Spleen (tissue), 7 donors: ENCODE results near the gene STK4.

Experiments used
- POLR2A ChIP-seq, 3 donors: fragments of 450-650 bp; IDR thresholded peaks; one replicate each; pipeline ENCODE4 v1.5.1; 2017; ENCODE audit warnings: antibody characterized with exemption in 3 of 3, mild to moderate bottlenecking in 1 of 3
- POLR2AphosphoS5 ChIP-seq, 3 donors: sonication (generic); formaldehyde crosslinking; IDR thresholded peaks; one replicate each; pipeline ENCODE4 v1.5.1; 2017; ENCODE audit warnings: antibody characterized with exemption in 3 of 3
- TF ChIP-seq, protein P1 (sequence below), 11 experiments: fragments of 200-600 bp in 7 of 11; fragments of 450-650 bp in 4 of 11; sonication (generic) in 4 of 11; IDR thresholded peaks in 8 of 11; conservative IDR thresholded peaks in 3 of 11; 1 replicate in 7 of 11; 2 replicates in 4 of 11; pipeline versions ENCODE4 v1.4.0 to v1.8.0; 2016 to 2021; ENCODE audit warnings: antibody characterized with exemption in 11 of 11, inconsistent platforms in 4 of 11, mild to moderate bottlenecking in 1 of 11
- donor health status: DM: no; HTN: no; CAD: no; lungs with moderate emphysema.
- donor health status: DM: no; HTN: no; CAD: no.
- donor health status: DM: no; HTN: no; CAD: no.

DNA sequence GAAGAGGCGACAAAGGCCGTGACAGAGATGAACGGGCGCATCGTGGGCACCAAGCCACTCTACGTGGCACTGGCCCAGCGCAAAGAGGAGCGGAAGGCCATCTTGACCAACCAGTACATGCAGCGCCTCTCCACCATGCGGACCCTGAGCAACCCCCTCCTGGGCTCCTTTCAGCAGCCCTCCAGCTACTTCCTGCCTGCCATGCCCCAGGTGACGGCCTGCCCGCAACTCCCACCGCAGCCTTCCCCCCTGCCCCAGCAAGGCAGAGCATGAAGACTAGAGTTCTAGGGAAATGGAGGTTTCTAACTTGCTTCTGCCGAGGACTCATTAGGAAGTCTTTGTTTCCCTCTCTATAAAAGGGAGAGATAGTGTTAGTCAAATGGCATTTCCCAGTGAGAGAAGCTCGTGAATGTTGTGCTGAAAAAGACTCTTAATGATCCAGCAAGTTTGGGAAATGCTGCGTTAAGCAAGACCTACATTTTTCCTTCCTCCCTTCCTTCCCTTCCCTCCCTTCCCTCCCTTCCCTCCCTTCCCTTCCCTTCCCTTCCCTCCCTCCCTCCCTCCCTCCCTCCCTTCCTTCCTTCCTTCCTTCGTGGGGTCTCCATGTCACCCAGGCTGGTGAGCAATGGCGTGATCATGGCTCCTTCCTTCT, 35.7 kb upstream of the STK4 start:
- TF ChIP-seq, protein P1, sequence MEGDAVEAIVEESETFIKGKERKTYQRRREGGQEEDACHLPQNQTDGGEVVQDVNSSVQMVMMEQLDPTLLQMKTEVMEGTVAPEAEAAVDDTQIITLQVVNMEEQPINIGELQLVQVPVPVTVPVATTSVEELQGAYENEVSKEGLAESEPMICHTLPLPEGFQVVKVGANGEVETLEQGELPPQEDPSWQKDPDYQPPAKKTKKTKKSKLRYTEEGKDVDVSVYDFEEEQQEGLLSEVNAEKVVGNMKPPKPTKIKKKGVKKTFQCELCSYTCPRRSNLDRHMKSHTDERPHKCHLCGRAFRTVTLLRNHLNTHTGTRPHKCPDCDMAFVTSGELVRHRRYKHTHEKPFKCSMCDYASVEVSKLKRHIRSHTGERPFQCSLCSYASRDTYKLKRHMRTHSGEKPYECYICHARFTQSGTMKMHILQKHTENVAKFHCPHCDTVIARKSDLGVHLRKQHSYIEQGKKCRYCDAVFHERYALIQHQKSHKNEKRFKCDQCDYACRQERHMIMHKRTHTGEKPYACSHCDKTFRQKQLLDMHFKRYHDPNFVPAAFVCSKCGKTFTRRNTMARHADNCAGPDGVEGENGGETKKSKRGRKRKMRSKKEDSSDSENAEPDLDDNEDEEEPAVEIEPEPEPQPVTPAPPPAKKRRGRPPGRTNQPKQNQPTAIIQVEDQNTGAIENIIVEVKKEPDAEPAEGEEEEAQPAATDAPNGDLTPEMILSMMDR (IDR thresholded peaks at IDR 0.05 in 8 of 11, conservative IDR thresholded peaks at IDR 0.05 in 3 of 11), result no peak
- no peak for TF ChIP-seq POLR2A (IDR thresholded peaks at IDR 0.05)
- no peak for TF ChIP-seq POLR2AphosphoS5 (IDR thresholded peaks at IDR 0.05)
